GM18505 (cell line): Measurements from ENCODE around the gene NR0B2.
A peak's percentile ranks its signal among the peaks of the same experiment; 100 is the strongest.

Experiments used
- ATAC-seq: cut with Tn5 transposase; IDR thresholded peaks from one replicate; pipeline ENCODE4 v1.9.1; 2021; ENCODE audit not compliant: unreplicated experiment
- POLR2A ChIP-seq: IDR thresholded peaks from 4 replicates; pipeline ENCODE4 v1.6.1; 2011; ENCODE audit warnings: borderline replicate concordance; ENCODE audit not compliant: insufficient read depth, insufficient read length; ENCODE audit errors: extremely low read depth

The NR0B2 gene

GRCh38 chr1:26946270-26946669 is 32.5 kb upstream of the NR0B2 start:
- ATAC-seq, result no peak

DNA sequence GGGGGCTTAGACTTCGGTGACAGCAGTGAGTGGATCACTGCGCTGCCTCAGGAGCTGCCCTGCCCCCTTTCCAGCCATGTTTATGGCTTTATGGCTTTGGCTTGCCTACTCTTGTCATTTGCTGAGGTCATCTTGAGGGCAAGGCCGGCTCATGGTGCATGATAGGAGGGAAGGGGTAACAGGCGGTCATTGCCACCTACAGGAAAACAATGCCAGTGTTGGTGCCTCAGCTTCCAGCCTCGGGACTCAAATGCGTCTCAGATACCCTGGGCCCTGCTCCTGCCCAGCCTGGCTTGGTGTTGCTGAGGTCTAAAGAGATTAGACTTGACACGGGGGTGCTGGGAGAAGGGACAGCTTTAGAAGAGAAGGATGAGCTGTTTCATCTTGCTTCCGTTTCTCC is 32.0 kb upstream of the NR0B2 start:
- ATAC-seq, result no peak
- no peak for TF ChIP-seq POLR2A

More at GRCh38 chr1:26946270-26946669, 32.5 kb upstream of the NR0B2 start:
- TF ChIP-seq POLR2A, result no peak

GRCh38 chr1:26945138-26945537 is 31.4 kb upstream of the NR0B2 start:
- TF ChIP-seq POLR2A, result no peak
- no peak for ATAC-seq

- no peak for ATAC-seq
- TF ChIP-seq POLR2A, result no peak
Observed at GRCh38 chr1:26942656-26943055, 28.9 kb upstream of the NR0B2 start.

DNA sequence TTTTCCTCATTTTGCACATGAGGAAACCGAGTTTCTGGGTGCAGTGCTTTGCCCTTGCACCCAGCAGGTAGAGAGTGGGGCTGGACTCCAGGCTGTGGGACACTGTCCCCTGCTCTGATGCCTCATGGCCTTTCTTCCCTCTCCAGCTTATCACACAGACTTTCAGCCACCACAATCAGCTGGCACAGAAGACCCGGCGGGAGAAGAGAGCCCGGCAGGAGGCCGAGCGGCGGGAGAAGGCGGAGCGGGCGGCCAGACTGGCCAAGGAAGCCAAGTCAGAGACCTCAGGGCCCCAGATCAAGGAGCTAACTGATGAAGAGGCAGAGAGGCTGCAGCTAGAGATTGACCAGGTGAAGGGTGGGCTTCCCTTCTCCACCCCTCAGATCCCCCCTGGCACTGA is 27.5 kb upstream of the NR0B2 start:
- ATAC-seq, result no peak

DNA sequence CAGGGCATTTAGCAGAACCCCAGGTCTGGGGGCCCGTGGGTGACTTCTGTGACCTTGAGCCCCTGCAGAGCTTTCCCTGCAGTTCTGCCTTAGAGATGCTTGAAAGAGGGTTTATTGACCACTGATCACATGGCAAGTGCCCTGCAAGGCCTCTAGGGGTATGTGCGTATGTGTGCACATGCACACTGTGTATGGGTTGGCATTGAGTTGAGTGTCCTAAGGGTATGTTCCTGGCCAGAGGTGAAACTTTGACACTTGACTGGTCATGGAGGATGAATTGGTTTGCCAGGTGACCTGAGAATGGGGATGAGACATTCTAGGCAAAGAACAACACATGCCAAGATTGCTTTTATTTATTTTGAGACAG is 24.9 kb upstream of the NR0B2 start:
- no peak for TF ChIP-seq POLR2A
- ATAC-seq, result no peak

More for the DNA sequence above, 27.5 kb upstream of the NR0B2 start:
- no peak for TF ChIP-seq POLR2A

DNA sequence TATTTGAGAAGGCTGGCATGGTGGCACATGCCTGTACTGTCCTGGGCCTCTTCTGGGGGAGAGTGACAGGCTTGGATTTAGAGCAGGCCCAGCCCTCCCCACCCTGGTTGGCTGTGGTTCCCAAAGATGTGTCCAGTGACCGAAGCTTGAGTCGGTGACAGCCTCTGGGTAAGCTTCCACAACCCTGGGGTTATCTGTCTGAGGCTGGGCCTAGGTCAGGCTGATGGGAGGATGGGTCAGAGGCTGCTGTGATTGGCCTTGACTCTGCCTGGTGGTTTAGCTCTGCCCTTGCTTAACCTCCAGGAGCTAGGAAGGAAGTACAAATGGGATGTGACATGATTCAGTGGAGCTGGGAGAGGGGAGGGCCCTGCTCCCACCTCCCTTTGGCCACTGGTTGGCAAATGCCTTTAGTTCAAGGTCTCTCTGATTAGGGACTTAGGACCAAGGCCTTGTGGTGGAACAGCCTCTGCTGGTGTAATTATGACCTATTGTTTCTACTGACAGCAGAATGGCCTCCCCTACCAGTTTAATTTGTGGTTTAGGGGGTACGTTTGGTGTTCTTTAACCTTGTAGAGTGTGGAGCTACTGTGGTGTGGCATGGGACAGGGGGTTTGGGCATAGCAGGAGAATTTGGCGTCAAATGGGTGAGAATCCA is 24.4 kb upstream of the NR0B2 start:
- ATAC-seq, result no peak
- no peak for TF ChIP-seq POLR2A

DNA sequence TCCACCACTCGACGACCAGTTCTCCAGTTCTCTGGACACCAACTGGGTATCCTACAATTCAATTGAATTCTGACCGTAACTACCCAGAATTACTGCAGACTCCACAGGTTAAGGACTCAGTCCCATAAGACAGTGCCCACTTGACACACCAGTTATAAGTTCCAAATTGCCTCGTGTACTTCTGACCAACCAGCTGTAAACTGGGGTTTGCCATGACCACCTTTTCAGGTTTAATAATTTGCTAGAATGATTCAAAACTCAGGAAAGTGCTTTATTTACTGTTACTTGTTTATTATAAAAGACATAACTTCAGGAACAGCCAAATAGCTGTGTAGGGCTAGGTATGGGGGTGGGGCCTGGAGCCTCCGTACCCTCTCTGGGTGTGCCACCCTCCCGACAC is 23.0 kb upstream of the NR0B2 start:
- ATAC-seq, result no peak
- TF ChIP-seq POLR2A, result no peak

- no peak for TF ChIP-seq POLR2A
- ATAC-seq, result no peak
Observed at GRCh38 chr1:26932531-26932930, 18.8 kb upstream of the NR0B2 start.

- no peak for ATAC-seq
- no peak for TF ChIP-seq POLR2A
Observed at GRCh38 chr1:26923711-26924110, 9.9 kb upstream of the NR0B2 start.

- no peak for TF ChIP-seq POLR2A
- ATAC-seq, result no peak
Observed at GRCh38 chr1:26922901-26923300, 9.1 kb upstream of the NR0B2 start.

DNA sequence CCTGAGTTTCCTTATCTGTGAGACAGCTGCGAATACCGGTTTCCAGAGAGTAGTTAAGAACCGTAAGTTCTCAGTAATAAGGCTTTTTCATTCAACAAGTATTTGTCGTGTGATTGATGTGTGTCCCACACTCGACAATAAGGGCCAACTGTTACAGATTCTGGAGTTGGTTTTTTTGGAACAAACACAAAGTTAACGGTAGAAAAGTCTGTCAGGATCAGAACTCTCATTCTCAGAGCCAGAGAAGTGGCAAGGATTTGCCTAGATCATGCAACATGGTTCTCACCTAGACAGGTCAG is 8.6 kb upstream of the NR0B2 start:
- TF ChIP-seq POLR2A, result no peak
- no peak for ATAC-seq

- ATAC-seq, result peak; percentile 91
- peak; percentile 84 for TF ChIP-seq POLR2A
Observed at GRCh38 chr1:26921540-26922430, 8.0 kb upstream of the NR0B2 start, which contains the start of gene NUDC. TSS of gene NUDC (plus strand) at chr1:26921743. CDS start at chr1:26921849, 106 bp downstream.

- TF ChIP-seq POLR2A, result no peak
- no peak for ATAC-seq
Observed at GRCh38 chr1:26921126-26921539, 7.4 kb upstream of the NR0B2 start.
